ENCODE measurements around the gene PNMA8C.

- TF ChIP-seq, protein P1, sequence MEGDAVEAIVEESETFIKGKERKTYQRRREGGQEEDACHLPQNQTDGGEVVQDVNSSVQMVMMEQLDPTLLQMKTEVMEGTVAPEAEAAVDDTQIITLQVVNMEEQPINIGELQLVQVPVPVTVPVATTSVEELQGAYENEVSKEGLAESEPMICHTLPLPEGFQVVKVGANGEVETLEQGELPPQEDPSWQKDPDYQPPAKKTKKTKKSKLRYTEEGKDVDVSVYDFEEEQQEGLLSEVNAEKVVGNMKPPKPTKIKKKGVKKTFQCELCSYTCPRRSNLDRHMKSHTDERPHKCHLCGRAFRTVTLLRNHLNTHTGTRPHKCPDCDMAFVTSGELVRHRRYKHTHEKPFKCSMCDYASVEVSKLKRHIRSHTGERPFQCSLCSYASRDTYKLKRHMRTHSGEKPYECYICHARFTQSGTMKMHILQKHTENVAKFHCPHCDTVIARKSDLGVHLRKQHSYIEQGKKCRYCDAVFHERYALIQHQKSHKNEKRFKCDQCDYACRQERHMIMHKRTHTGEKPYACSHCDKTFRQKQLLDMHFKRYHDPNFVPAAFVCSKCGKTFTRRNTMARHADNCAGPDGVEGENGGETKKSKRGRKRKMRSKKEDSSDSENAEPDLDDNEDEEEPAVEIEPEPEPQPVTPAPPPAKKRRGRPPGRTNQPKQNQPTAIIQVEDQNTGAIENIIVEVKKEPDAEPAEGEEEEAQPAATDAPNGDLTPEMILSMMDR (conservative IDR thresholded peaks at IDR 0.05; ENCODE audit: low read depth, low read length) = no peak
- no peak for TF ChIP-seq EZH2phosphoT487 (IDR thresholded peaks at IDR 0.05; ENCODE audit: borderline replicate concordance, low read length)
Observed at GRCh38 chr19:46404753-46405468, 23.8 kb downstream of the PNMA8C start.

Data from PC-3 (cell line).